Stimulated activated CD8-positive, alpha-beta memory T cell treated with anti-CD3 and anti-CD28 coated beads, Interleukin-7, amount 100 ng/mL, for 4 hours (primary cell): ENCODE data around the gene LRRC49.

Experiments used
- DNase-seq, 2 donors: peaks; one replicate each; pipeline ENCODE4 v3.0.0-alpha.2; 2020; ENCODE audit warnings: low read depth in 2 of 2

LRRC49 gene

DNA sequence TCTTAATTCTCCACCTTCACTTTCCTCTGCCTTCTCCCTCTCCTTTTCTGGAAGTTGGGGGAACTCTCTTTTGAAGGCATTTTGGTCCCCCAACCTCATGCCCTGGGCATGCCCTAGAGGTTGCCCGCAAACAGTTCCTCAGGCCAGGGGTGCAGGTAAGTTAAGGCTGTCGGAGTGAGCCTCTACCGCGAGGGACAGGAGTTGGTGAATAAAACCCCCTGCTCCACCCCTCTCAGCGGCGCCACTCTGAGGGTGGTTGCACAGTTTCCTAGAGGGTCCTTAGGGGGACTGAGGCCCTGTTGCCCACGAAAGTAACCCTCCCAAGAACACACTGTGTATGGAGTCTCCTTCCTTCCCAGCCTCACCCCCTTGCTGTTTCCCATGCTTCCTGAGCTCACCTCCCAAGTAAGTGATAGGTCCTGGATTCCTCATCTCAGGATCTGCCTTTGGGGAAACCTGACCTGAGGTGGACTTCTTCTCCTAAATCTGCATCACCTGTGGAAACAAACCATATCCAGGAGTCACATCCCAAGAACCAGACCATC lies 199.5 kb downstream of the LRRC49 start:
- no peak for DNase-seq

DNA sequence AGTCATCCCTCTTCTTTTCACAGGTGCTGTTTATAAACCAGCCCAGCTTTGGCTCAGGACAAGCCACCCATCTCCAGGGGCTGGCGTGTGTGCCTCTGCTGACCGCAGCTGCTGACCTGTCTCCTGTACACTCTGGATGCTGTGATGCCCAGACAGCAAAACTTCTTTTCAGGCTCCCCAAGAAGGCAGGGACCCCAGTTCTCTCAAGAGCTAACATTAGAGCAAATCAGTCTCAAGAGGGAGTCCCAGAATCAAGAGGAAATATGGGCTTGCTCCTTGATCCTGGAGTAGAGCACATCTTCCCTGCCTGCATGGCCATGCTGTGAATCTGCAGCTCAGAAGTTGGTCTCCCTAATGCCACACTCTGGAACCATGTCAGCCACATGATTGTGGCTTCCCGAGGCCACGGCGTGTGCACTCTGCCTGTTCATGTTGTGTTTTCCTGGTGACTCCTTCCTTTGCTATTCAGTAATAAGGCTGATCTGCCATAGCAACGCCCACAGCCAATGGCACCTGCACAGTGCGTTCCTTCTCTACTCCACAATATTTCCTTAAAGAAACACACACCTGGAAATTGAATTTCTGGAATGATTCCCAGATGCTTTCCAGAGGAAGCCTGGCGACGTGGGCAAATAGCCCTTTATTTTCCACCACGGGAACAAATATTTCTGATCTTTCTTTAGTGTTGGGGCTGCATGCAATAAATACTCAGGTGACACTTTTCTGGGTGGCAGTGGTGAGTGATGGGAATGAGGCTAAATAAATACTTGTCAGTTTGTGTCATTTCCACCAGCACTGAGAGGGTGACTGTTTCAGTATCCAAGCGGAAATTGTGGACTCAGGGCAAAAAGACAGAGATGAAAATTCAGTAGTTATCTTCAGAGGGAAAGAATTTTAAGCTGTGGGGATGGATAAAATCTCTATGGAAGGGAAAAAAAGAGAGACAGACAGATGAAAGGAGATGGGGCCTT lies 200.7 kb downstream of the LRRC49 start:
- no peak for DNase-seq

DNA sequence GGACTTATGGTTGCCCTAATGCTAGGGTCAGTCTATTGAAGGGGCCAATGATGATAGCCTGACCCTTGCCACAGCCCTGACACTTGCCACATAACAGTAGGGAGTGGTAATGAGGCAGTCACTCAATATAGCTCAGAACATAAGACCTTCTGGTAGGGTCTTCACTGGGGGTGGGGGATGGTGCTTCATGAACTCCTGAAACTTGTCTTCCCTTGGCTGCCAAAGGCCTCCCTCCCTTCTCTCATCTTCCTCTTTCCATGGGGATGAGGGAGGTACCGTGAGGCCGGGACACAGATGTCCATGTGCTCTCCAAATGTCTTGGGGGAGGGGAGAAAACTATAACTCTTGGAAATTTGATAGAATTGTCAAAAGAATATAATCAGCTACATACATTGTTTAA lies 201.5 kb downstream of the LRRC49 start:
- DNase-seq: no peak

DNA sequence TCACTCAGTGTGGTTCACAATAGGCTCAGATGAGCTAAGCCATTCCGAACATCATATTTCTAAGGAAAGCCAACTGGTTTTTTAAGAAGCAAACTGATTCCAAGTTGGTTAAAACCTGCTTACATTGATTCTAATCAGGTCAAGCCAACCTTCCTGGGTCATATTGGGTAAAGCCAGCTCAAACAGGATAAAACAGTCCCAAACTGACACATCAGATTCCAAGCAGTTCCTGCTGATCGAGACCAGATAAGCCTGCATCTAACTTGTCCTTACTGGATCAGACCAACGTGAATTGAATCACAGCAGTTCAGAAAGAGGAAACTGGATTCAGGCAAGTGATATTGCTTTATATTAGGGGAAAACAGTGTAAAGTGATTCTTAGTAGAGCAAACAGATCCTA lies 204.1 kb downstream of the LRRC49 start:
- DNase-seq: no peak

DNA sequence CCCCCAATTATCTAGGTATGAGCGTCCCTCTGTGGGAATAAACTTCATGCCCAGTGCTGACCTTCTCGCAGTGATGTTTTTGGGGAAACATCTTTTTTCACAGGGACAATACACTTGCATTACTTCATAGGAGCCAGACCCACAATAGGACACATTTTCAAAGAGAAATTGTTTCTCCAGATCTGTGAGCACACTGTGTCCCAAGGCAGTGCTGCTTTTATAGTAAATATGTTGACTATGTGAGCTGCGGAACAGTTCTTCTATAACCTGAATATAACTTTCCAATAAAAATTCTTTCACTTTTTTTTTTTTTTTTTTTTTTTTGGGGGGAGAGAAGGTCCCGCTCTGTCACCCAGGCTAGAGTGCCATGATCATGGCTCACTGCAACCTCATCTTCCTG lies 205.3 kb downstream of the LRRC49 start:
- DNase-seq: no peak

DNA sequence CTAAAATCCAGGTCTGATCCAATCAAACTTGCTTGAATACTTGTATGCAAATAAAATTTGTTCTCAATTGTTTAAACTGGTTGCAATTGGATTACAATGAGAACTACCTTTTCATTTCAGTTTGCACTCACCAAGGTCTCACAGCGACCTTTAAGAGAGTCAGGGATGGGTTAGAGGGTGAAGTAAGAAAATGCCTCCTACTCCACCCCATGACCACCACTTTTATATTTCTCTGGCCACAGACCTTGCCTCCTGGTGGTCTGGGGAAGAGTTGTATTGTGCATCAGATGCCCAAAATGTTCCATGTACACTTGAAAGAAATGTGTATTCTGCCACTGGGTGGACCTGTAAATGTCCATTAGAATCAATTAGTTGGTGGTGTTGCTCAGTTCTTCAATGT lies 206.3 kb downstream of the LRRC49 start:
- no peak for DNase-seq
